KMS-11 (cell line): ENCODE measurements around the gene CCL7.

Experiments used
- H2AFZ ChIP-seq: fragments of 200-600 bp; sonication (generic); 2 replicates; pipeline ENCODE4 v1.6.1; 2016; ENCODE audit warnings: antibody characterized with exemption, mixed run types, low read depth
- H3K27ac ChIP-seq: fragments of 200-600 bp; sonication (generic); 2 replicates; pipeline ENCODE4 v1.6.1; 2016; ENCODE audit warnings: mild to moderate bottlenecking, mixed run types
- H3K27me3 ChIP-seq: fragments of 200-600 bp; sonication (generic); 2 replicates; pipeline ENCODE4 v1.6.1; 2017; ENCODE audit warnings: mild to moderate bottlenecking, low read depth, mixed run types, moderate library complexity; ENCODE audit not compliant: insufficient read depth
- H3K36me3 ChIP-seq: fragments of 200-600 bp; sonication (generic); 2 replicates; pipeline ENCODE4 v1.6.1; 2017; ENCODE audit warnings: mild to moderate bottlenecking, mixed run types; ENCODE audit not compliant: insufficient read depth
- H3K4me1 ChIP-seq: fragments of 200-600 bp; sonication (generic); 2 replicates; pipeline ENCODE4 v1.6.1; 2016; ENCODE audit warnings: mild to moderate bottlenecking, low read depth, mixed run types; ENCODE audit not compliant: poor library complexity, severe bottlenecking
- H3K4me2 ChIP-seq: fragments of 200-600 bp; sonication (generic); 2 replicates; pipeline ENCODE4 v1.7.0; 2016; ENCODE audit warnings: mild to moderate bottlenecking, mixed run types
- H3K4me3 ChIP-seq: fragments of 200-600 bp; sonication (generic); IDR thresholded peaks from 2 replicates; pipeline ENCODE4 v1.6.1; 2017; ENCODE audit warnings: low read depth, low read length, mixed read lengths; ENCODE audit not compliant: insufficient read depth
- H3K79me2 ChIP-seq: fragments of 200-600 bp; sonication (generic); 2 replicates; pipeline ENCODE4 v1.6.1; 2016; ENCODE audit warnings: low read depth, mixed run types; ENCODE audit not compliant: insufficient read depth
- H3K9ac ChIP-seq: fragments of 200-600 bp; sonication (generic); 2 replicates; pipeline ENCODE4 v1.6.1; 2016; ENCODE audit warnings: mild to moderate bottlenecking, mixed run types
- H4K20me1 ChIP-seq: fragments of 200-600 bp; sonication (generic); 2 replicates; pipeline ENCODE4 v1.6.1; 2016; ENCODE audit warnings: mild to moderate bottlenecking, mixed run types; ENCODE audit not compliant: insufficient read depth
- TF ChIP-seq, protein P1 (sequence below): fragments of 200-600 bp; sonication (generic); conservative IDR thresholded peaks from 2 replicates; pipeline ENCODE4 v1.6.1; 2017; ENCODE audit warnings: low read depth, mild to moderate bottlenecking, antibody characterized with exemption, low read length, moderate library complexity, mixed read lengths

CCL7 gene

DNA sequence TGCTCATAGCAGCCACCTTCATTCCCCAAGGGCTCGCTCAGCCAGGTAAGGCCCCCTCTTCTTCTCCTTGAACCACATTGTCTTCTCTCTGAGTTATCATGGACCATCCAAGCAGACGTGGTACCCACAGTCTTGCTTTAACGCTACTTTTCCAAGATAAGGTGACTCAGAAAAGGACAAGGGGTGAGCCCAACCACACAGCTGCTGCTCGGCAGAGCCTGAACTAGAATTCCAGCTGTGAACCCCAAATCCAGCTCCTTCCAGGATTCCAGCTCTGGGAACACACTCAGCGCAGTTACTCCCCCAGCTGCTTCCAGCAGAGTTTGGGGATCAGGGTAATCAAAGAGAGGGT, 14.7 kb upstream of the CCL7 start:
- TF ChIP-seq, protein P1, sequence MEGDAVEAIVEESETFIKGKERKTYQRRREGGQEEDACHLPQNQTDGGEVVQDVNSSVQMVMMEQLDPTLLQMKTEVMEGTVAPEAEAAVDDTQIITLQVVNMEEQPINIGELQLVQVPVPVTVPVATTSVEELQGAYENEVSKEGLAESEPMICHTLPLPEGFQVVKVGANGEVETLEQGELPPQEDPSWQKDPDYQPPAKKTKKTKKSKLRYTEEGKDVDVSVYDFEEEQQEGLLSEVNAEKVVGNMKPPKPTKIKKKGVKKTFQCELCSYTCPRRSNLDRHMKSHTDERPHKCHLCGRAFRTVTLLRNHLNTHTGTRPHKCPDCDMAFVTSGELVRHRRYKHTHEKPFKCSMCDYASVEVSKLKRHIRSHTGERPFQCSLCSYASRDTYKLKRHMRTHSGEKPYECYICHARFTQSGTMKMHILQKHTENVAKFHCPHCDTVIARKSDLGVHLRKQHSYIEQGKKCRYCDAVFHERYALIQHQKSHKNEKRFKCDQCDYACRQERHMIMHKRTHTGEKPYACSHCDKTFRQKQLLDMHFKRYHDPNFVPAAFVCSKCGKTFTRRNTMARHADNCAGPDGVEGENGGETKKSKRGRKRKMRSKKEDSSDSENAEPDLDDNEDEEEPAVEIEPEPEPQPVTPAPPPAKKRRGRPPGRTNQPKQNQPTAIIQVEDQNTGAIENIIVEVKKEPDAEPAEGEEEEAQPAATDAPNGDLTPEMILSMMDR: no peak
- H2AFZ ChIP-seq: no peak overlapping the region
- H3K36me3 ChIP-seq: no peaks in the 10 kb centered on the region
- H3K9ac ChIP-seq: no peak overlapping the region
- no peaks in the 10 kb centered on the region for H3K4me1 ChIP-seq
- H3K27me3 ChIP-seq: no peaks in the 10 kb centered on the region
- H3K79me2 ChIP-seq: no peaks in the 10 kb centered on the region
- no peaks in the 10 kb centered on the region for H4K20me1 ChIP-seq
- no peak overlapping the region for H3K4me3 ChIP-seq
- no peak overlapping the region for H3K27ac ChIP-seq
- no peak overlapping the region for H3K4me2 ChIP-seq

DNA sequence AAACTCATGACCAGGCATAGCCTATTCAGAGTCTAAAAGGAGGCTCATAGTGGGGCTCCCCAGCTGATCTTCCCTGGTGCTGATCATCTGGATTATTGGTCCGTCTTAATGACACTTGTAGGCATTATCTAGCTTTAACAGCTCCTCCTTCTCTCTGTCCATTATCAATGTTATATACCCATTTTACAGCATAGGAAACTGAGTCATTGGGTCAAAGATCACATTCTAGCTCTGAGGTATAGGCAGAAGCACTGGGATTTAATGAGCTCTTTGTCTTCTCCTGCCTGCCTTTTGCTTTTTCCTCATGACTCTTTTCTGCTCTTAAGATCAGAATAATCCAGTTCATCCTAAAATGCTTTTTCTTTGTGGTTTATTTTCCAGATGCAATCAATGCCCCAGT, 14.2 kb upstream of the CCL7 start:
- Histone ChIP-seq H3K9ac (no peak overlapping the region), H4K20me1 (no peaks in the 10 kb centered on the region), H3K79me2 (no peaks in the 10 kb centered on the region), H3K27ac (no peak overlapping the region), H3K4me3 (no peak overlapping the region), H3K4me1 (no peaks in the 10 kb centered on the region), H3K27me3 (no peaks in the 10 kb centered on the region), H3K4me2 (no peak overlapping the region), H2AFZ (no peak overlapping the region), H3K36me3 (no peaks in the 10 kb centered on the region)
- TF ChIP-seq, protein P1: no peak

DNA sequence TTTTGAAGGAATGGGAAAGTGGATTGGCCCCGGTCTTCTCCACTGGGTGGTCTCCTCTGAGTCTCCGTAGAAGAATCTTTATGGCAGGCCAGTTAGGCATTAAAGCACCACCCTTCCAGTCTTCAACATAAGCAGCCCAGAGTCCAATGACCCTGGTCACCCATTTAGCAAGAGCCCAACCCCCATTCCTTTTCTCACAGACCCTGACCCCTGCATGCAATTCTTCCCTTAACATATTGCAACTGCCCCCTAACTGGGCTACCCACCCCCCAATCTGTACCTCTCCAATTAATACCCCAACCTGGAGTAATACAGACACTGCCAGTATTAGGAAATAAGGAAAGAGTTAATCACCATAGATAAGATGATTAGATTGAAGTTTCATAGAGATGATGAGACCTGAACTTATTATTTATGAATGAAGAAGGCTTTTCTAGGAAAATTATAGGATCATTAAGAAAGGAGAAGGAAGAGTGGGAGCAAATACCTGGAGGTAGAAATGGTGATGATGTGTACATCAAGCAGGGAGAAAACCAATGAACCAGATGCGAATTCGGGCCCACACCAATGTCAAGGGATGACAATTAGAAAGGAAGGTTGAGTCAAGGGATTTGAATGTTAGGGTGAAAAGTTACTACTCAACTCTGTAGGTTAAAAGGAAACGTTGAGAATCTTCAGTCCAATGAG, 12.6 kb upstream of the CCL7 start:
- no peaks in the 10 kb centered on the region for H3K36me3 ChIP-seq
- TF ChIP-seq, protein P1: no peak

DNA sequence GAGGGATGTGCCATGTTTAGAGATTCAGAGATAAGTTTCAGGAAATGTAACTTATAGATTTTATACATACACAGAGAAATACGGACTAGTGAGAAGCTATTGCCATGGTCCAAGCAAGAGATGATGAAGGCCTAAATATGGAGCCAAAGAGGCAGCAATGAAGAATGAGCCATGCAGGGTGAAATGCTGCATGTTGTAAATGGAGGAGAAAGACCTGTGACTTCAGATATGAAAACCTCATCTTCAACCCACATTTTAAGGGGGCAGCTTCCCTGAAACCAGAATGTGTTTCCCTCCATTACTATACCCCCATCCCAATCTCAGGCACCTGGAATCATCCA, 12.1 kb upstream of the CCL7 start:
- Histone ChIP-seq H3K36me3 (no peaks in the 10 kb centered on the region), H3K4me1 (no peaks in the 10 kb centered on the region), H3K4me3 (no peak overlapping the region), H2AFZ (no peak overlapping the region), H3K4me2 (no peak overlapping the region), H3K27me3 (no peaks in the 10 kb centered on the region), H3K79me2 (no peaks in the 10 kb centered on the region), H4K20me1 (no peaks in the 10 kb centered on the region), H3K9ac (no peak overlapping the region), H3K27ac (no peak overlapping the region)
- TF ChIP-seq, protein P1: no peak

More for the DNA sequence above, 12.6 kb upstream of the CCL7 start:
- no peak overlapping the region for H3K4me3 ChIP-seq
- no peaks in the 10 kb centered on the region for H3K79me2 ChIP-seq
- no peaks in the 10 kb centered on the region for H4K20me1 ChIP-seq
- H3K27me3 ChIP-seq: no peaks in the 10 kb centered on the region
- H3K4me2 ChIP-seq: no peak overlapping the region
- H3K9ac ChIP-seq: no peak overlapping the region
- no peak overlapping the region for H3K27ac ChIP-seq
- no peak overlapping the region for H2AFZ ChIP-seq
- no peaks in the 10 kb centered on the region for H3K4me1 ChIP-seq
